CD4-positive, alpha-beta T cell treated with Interleukin-12 subunit alpha and Interleukin-12 subunit beta, for 1 hour (primary cell): ENCODE data around the gene EXOC4.

ENCODE experiments used
- DNase-seq: peaks from one replicate; pipeline ENCODE4 v3.0.0-alpha.2; 2020

The EXOC4 gene

GRCh38 chr7:133434246-133434865 is 181.5 kb downstream of the EXOC4 start:
- DNase-seq: peak; percentile 26

- no peak for DNase-seq
Observed at GRCh38 chr7:133436014-133436428, 183.1 kb downstream of the EXOC4 start.

- no peak for DNase-seq
Observed at GRCh38 chr7:133437544-133437943, 184.7 kb downstream of the EXOC4 start.

GRCh38 chr7:133442818-133443217 is 189.9 kb downstream of the EXOC4 start:
- DNase-seq: no peak

DNA sequence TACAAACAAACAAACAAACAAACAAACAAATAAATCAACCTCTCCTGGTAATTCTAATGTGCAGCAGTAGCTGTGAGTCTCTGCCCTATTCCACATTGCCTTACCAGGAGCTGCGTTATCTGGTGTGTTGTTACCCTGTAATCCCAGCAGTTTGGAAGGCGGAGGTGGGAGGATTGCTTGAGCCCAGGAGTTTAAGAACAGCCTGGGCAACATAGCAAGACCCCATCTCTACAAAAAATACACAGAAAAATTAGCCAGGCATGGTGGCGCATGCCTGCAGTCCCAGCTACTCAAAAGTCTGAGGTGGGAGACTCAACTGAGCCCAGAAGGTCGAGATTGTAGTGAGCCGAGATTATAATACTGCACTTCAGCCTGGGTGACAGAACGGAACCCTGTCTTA is 192.7 kb downstream of the EXOC4 start:
- no peak for DNase-seq

DNA sequence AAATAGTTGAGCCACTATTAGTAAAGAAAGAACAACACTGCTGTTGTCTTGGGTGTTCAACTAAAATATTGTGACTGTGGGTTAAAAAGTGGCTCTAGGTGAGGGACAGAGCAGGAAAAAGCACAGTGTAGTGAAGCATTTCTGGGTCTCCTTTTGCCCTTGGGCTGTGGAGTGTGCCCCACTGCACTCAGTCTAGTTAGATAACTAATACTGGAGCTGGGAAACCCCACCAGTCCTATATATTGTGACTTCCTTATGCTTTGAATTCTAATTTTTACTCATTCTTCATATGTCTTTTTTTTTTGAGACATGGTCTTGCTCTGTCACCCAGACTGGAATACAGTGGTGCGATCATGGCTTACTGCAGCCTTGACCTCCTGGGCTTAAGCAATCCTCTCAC is 195.1 kb downstream of the EXOC4 start:
- no peak for DNase-seq

DNA sequence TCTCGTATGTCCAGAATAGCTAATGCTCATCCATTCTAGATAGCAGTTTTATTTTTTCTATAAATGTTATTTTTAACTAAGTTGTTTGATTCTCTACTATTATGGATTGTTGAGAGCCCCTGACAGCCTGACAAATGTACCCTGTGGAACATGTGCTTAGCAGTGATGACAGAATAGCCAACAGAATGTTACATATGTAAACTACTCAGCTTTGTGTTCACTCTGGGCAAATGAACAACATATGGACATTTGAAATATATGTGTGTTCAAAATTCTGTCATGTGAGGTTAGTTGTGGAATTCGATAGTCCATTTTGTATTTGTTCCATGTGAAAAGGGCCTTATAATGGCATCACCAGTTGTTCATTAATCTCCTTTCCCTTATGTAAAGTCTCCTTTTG is 199.7 kb downstream of the EXOC4 start:
- DNase-seq: no peak

DNA sequence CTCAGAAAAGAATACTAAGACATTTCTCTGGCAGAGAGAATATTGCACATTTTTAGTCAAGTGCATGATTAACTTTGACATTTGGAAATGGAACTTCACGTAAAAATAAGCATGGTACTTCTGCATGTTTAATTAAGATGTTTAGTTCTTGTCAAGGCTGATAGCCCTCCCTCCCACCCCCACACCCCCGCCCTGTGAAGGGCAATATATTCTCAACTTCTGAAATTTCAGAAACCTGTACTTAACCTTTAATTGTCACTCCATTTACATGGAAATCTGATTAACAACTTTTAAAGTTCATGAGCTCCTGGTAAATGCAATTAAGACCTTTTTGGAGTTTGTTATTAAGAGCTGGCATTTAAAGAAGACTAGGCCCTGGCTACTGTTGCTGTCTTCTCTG is 205.8 kb downstream of the EXOC4 start:
- DNase-seq: no peak

- no peak for DNase-seq
Observed at GRCh38 chr7:133461421-133461820, 208.5 kb downstream of the EXOC4 start.

DNA sequence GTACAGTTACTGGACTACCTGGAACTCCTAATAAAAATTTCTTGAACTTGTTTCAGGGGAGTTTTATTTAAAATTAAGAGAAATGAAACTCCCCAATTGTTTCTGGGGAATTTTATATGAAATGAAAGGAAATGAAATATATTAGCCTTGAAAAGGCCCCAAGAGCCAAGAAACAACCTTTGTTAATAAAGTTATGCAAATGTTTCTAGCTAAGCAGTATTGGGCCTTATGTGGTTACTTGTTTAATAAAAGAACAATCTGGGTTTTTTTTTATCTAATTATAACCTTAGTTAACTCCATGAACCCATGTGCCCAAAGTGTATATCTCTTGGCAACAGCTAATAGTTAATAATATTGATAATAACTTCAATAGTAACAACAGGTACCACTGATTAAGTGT is 222.8 kb downstream of the EXOC4 start:
- no peak for DNase-seq

DNA sequence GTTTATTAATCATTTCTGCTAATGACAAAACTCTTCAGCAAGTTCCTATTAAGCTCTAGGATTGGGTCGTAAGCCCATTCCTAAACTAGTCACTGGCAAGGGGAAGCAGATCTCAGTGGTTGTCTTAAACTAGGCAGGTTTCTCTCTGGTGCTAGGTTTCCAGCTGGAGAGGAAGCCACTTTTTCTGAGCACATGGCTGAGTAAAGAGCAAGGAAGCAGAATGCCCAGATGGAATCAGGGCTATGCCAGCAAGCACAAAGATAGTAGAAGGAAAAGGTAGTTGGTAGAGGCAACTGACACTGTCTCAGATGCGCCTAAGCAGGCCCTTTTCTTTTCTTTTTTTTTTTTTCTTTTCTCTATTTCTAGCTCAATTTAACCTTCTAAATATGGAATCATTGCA is 224.9 kb downstream of the EXOC4 start:
- DNase-seq: no peak

GRCh38 chr7:133478591-133479135 is 225.8 kb downstream of the EXOC4 start:
- DNase-seq: no peak

GRCh38 chr7:133479456-133480065 is 226.7 kb downstream of the EXOC4 start:
- DNase-seq: no peak

DNA sequence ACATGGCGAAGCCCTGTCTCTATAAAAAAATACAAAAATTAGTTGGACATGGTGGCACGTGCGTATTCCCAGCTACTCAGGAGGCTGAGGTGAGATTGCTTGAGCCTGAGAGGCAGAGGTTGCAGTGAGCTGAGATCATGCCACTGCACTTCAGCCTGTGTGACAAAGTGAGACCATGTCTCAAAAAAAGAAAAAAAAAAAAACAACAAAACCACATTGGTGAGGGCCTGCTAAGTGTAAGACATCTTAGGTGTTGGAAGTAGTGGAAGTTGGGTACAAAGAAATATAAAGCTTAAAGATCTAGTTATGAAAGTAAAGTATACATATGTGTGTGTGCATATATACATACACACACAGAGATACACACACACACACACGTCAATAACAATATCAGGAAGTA is 228.0 kb downstream of the EXOC4 start:
- DNase-seq: no peak

- DNase-seq: no peak
Observed at GRCh38 chr7:133481676-133482075, 228.8 kb downstream of the EXOC4 start.

DNA sequence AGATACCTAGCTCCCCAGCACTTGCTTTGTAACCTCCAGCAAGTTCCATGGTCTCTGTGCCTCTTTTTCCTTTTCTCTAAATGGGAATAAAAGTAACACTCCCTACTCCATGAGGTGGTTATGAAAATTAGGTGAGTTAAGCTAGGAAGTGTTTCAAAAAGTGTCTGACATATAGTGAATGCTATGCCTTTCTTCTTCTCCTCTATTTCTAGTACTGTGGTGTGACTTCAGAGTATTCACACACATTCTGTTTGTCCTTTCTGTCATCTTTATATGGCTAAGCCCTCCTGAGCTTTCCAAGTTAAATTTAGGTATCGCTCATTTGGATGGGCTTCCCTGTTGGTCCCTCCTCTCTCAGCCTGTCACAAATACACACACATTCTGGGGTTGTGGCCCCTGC is 229.7 kb downstream of the EXOC4 start:
- no peak for DNase-seq

- peak; percentile 55 for DNase-seq
Observed at GRCh38 chr7:133484086-133484485, 231.2 kb downstream of the EXOC4 start.

- no peak for DNase-seq
Observed at GRCh38 chr7:133489906-133490305, 237.0 kb downstream of the EXOC4 start.

GRCh38 chr7:133491201-133491691 is 238.4 kb downstream of the EXOC4 start:
- DNase-seq: no peak

DNA sequence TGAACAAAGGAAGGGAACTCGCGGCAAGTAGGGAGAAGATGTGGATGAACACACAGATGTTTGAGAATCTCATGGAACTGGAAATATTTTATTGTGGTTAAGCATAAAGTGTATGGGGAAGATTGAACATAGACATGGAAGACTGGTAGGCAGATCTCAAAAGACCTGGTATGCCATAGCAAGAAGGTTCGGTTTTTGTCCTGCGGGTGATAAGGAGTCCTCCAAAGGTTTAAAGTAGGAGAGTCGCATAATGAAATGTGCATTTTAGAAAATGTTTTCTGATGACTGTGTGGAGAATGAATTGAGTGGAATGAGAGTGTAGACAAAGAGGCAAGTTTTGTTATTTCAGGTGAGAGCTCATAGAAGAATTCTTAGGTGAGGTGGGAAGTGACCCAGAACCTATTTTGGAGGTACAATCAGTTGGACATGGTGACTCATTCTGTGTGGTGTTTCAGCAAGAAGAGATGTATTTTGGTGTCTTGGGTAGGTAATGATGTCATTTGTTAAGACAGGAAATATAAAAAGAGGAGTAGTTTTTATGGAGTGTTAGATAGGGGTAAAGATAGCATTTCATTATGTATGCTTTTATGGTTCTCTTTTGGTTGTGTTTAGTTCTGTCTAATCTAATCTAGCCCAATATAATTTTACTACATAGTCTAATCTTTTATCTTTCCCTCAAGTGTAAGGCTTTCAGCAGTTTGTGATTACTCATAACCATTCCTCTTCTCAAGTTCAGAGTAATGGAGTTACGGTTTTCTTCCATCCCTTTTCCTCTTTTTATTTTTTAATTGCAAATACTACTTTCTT is 239.2 kb downstream of the EXOC4 start:
- DNase-seq: no peak

DNA sequence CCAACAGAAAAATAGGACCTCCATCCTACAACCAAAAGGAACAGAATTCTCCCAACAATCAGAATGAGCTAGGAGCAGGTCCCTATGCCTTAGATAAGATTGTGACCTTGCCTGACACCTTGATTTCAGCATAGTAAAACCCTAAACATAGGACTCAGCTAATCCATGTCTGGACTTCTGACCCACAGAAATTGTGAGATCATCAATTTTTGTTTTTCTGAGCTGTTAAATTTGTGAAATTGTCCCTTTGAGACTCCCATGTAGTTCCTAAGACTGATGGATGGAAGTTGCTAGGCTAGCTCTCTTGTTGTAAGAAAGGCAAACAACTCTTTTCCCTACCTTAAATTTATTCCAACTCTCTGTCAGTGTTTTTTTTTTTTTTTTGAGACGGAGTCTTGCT is 244.2 kb downstream of the EXOC4 start:
- no peak for DNase-seq

DNA sequence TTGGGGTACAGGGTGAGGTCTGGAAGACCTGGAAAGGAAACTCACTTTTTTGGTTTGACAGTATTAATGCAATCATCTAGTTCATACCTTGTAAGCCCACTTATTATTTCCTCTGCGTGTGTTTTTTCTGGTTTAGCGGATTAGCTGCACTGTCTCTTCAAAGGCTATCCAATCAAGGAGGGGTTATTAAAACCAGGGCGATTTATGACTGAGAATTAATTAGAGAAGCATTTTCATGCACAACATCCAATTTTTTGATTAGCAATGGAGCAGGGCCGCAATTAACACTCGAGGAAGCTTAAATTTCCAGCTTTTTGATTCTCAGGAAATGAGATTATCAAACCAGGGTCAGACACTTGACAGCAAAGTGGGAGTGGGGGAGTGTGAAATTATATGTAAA is 248.9 kb downstream of the EXOC4 start:
- DNase-seq: no peak

GRCh38 chr7:133502498-133502897 is 249.6 kb downstream of the EXOC4 start:
- no peak for DNase-seq

DNA sequence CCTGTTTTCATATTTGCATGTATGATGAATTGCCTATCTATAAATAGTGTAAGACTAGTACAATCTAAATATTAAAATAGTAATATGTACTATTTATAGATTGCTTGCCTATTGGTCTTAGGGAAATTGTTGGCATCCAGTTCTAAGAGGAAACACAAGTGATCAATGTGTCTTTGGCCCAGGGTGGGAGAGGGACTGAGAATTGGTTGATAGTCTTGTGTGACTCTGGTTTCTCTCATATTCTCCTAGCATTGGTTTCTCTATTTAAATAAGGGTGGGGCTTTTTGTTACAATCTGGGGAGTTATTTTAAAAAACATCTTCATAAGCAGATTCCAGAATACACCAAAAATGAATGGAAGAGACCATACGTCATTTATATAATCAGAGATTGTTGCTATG is 250.1 kb downstream of the EXOC4 start:
- no peak for DNase-seq
